HG03175 (cell line): Measurements from ENCODE around the gene ZNF469.
"Not testable (repeated sequence)": the region's sequence is repeated elsewhere in the genome, so short reads cannot be mapped to it uniquely, and the experiment has no call there.

Source experiments
- ATAC-seq: cut with Tn5 transposase; IDR thresholded peaks from one replicate; pipeline ENCODE4 v1.9.1; 2021; ENCODE audit warnings: mild to moderate bottlenecking, moderate library complexity; ENCODE audit not compliant: unreplicated experiment

The ZNF469 gene

DNA sequence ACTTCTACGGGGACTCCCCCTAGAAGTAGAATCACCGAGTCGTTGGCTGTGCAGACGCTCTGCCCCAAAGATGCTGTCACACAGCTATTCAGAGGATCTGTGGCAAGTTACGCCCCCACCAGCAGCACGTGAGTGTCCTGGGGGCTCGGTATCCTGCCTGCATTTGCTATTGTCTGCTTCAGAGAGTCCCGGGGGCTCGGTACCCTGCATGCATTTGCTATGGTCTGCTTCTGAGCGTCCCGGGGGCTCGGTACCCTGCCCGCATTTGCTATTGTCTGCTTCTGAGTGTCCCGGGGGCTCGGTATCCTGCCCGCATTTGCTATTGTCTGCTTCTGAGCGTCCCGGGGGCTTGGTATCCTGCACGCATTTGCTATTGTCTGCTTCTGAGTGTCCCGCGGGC, 23.8 kb upstream of the ZNF469 start:
- no peak for ATAC-seq

DNA sequence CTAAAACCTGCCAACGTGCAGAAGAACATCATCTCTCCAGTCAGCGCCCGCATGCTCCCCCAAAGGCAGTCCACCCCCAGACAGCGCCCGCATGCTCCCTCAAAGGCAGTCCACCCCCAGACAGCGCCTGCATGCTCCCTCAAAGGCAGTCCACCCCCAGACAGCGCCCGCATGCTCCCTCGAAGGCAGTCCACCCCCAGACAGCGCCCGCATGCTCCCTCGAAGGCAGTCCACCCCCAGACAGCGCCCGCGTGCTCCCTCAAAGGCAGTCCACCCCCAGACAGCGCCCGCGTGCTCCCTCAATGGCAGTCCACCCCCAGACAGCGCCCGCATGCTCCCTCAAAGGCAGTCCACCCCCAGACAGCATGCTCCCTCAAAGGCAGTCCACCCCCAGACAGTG, 22.4 kb upstream of the ZNF469 start:
- not testable (repeated sequence) for ATAC-seq

GRCh38 chr16:88360999-88361398, 21.8 kb upstream of the ZNF469 start:
- no peak for ATAC-seq

- ATAC-seq = no peak
Observed at GRCh38 chr16:88361775-88362174, 21.0 kb upstream of the ZNF469 start.

DNA sequence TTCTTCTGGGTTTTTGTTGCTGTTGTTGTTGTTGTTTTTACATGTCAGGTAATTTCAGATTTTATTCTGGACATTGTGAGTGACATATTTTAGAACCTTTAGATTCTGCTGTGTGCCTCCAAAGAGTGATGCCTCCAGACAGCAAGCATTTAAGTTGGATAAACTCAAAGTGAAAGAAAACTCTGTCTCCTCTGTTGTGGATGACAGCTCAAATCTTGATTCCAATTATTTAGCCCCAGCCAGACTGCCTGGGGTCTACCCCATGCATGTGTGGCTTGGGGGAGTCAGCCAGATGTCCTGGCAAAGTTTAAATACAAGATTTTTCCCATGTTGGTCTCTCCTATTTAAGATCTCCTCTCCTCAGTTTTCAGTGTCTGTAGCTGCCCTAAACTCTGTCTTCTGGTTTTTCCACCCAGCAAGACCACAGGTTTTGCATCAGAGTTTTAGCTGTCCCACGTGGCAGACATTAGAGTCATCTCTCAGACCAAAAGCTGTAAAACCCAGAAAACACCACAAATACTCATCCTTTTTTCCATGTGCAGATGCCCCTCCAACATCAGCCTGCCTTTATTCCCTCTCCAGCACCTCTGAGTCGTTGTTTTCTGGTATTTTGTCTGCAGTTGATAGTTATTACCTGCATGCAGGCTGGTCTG, 19.4 kb upstream of the ZNF469 start:
- ATAC-seq = no peak

GRCh38 chr16:88365244-88365865, 17.4 kb upstream of the ZNF469 start:
- no peak for ATAC-seq

DNA sequence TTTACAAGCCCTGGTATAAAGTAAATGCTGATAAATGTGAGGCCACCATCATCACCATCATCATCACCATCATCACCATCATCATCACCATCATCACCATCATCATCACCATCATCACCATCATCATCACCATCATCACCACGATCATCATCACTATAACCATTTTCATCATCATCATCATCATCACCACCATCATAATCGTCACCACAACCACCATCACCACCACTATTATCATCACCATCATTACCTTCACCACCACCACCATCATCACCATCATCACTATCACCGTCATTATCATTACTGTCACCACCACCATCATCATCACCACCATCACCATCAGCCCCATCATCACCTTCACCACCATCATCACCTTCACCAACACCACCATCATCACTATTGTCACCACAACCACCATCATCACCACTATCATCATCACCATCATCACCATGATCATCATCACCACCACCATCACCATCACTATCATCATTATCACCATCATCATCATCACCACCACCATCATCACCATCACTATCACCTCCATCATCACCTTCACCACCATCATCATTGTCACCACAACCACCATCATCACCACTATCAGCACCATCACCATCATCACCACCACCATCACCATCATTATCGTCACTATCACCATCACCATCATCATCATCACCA, 16.6 kb upstream of the ZNF469 start:
- ATAC-seq = no peak

DNA sequence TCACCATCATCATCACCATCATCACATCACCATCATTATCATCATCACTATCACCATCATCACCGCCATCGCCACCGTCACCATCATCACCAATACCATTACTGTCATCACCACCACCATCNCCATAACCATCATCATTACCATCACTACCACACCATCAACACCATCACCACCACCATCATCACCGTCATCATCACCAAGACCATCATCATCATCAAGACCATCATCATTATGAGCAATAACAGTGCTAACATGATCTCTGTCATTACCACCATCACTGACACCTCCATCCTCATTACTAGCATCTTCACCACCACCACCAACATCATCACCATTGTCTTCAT, 16.1 kb upstream of the ZNF469 start:
- no peak for ATAC-seq

GRCh38 chr16:88367560-88367959, 15.2 kb upstream of the ZNF469 start:
- ATAC-seq = no peak

DNA sequence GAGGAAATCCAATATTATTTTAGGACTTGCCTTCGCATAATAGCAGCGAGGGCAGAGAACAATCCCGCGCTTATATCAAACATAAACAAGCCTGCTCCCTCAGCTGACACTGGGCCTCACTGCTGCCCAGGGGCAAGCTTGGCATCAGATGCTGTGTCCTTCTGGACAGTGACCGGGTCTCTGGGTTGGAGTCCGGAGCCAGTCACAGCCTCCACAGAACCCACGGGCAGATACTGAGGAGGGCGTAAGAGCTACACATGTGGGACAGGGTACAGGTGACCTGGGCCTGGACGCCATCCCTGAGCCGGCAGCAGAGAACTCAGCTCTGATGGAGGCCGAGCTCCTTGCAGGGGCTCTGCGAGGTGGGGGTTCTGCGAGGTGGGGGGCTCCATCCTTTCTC, 14.7 kb upstream of the ZNF469 start:
- ATAC-seq = no peak

GRCh38 chr16:88368994-88369393, 13.8 kb upstream of the ZNF469 start:
- ATAC-seq = no peak

GRCh38 chr16:88369447-88370008, 13.2 kb upstream of the ZNF469 start:
- ATAC-seq = no peak

- no peak for ATAC-seq
Observed at GRCh38 chr16:88370365-88370764, 12.4 kb upstream of the ZNF469 start.

DNA sequence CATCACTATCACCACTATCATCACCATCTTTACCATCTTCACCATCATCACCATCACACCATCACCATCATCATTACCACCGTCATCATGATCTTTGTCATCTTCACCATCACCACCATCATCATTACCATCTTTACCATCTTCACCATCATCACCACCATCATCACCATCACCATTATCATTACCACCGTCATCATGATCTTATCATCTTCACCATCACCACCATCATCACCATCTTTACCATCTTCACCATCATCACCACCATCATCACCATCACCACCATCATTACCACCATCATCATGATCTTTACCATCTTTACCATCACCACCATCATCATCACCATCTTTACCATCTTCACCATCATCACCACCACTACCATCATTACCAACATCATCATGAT, 10.2 kb upstream of the ZNF469 start:
- ATAC-seq = no peak

DNA sequence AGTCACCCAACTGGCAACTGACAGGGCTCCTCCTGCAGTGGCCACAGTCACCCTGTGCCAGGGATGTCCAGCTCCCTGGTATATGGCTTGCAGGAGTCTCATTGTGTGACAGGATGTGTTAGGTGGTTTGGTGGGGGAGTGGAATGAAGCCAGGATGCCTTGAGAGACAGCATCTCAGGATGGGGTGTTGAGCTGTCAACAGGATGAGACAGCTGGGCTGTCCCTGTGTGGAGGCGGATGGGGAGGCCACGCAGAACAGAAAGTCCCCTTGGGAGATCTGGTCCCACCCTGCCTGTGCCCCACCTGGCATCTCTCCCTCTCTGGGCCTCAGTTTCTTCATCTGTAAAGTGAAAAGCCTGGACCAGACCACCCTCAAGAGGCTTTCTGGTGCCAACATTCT, 9.5 kb upstream of the ZNF469 start:
- ATAC-seq = no peak

GRCh38 chr16:88373927-88374492, 8.7 kb upstream of the ZNF469 start:
- no peak for ATAC-seq

GRCh38 chr16:88374736-88375135, 8.0 kb upstream of the ZNF469 start:
- ATAC-seq = no peak

- no peak for ATAC-seq
Observed at GRCh38 chr16:88375236-88375975, 7.4 kb upstream of the ZNF469 start.

- no peak for ATAC-seq
Observed at GRCh38 chr16:88375996-88376834, 6.5 kb upstream of the ZNF469 start.
